NK-92 (cell line): ENCODE data around the gene ETS1.

Experiments used
- DNase-seq: peaks from one replicate; lab custom pipeline; 2025; ENCODE audit not compliant: unreplicated experiment; lab: John Stamatoyannopoulos, UW

Gene ETS1

GRCh38 chr11:128619007-128619406 is 31.6 kb upstream of the ETS1 start:
- no peak for DNase-seq

GRCh38 chr11:128618603-128619002 is 31.2 kb upstream of the ETS1 start:
- DNase-seq, result no peak

GRCh38 chr11:128616161-128616560 is 28.8 kb upstream of the ETS1 start:
- DNase-seq, result no peak

DNA sequence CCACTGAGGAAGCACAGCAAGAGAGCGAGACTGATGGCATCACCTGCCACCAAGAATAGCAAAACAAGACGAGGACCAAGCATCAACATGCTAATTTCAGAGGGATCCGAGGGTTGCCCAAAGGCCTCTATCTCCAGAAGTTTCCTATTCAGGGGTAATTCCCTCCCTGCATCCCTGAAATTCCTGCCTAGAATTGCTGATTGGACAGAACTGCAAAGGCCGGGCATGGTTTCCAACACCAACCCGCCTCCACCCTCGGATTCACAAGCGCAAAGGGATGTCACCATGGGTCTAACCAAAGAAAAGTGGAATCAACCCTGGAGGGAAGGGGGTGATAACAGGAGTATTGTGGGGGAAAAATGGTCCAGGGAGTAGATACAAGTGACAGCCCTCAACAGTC is 28.3 kb upstream of the ETS1 start:
- no peak for DNase-seq

GRCh38 chr11:128615076-128615475 is 27.7 kb upstream of the ETS1 start:
- no peak for DNase-seq

DNA sequence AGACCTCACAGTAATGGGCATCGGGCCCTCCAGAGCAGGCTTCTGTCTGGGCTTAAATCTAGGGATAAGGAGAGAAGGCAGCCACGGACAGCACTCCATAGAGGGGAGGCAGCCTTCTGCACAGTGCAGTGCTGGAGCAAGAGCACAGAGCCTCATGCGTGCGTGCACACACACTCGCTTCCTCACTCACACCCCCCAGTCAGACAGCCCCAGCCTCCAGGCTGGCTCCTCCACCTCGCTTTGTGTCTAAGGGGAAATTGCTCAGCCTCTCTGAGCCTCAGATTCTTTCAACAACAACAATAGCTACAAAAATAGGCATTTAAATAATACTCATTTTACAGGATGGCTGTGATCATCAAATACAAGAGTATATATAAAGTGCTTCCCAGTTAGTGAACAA is 26.7 kb upstream of the ETS1 start:
- no peak for DNase-seq

DNA sequence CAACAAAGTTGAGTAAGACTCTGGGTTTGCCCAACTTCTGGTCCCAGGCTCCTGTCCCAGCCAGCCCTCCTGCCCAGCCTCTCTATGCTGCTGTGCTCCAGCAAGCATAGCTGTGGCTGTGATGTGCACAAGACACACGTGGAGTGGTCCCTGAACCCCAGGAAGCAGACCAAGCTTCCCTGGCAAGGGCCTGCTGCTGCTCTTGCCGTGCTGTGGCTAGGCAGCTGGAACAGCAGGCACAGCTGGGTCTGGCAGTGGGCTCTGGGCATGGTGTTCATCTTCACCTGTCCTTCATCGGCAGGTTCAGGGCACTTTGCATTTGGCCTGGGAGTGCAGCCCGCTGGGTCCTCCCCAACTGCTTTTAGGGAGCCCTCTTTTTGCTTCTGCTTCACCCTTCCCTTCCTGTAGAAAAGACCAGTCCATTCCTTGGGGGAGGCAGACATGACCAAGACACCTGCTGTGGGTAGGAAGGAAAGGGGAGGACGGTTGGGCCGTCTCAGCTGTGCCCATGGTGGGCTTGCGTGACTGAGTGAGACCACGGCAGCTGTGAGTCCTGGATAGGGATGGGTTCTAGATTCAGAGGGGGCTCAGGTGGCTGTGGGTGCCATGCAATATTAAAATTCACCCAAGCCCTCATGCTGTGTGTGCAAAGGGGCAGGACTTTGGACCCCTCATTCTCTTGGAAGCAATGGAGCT is 26.1 kb upstream of the ETS1 start:
- no peak for DNase-seq

GRCh38 chr11:128610721-128611617 is 23.6 kb upstream of the ETS1 start:
- no peak for DNase-seq

- no peak for DNase-seq
These were observed 22.4 kb upstream of the ETS1 start for GRCh38 chr11:128609785-128610184.

GRCh38 chr11:128608746-128609407 is 21.5 kb upstream of the ETS1 start:
- no peak for DNase-seq

DNA sequence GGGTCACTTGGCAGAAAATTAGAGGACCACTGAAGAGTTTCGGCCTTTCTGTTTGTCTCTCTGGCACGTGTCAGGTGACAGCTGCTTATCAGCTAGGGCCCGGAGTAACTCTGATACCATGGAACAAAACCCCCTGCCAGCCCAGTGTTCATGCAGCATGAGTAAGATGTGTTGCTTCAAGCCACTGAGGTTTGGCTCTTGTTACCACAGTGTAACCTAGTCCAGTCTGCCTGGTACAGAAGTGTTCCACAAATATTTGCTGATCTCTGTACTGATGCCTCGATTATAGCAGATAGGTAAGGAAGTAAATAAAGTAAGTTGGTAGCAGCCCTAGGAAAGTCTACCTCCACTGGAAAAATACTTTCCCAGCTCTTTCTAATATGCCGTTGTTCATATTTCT is 20.5 kb upstream of the ETS1 start:
- DNase-seq, result no peak

- no peak for DNase-seq
These were observed 17.4 kb upstream of the ETS1 start for GRCh38 chr11:128604723-128605122.

- no peak for DNase-seq
These were observed 16.5 kb upstream of the ETS1 start for GRCh38 chr11:128603752-128604414.

- DNase-seq, result no peak
These were observed 15.8 kb upstream of the ETS1 start for GRCh38 chr11:128603003-128603696.

GRCh38 chr11:128599729-128600128 is 12.4 kb upstream of the ETS1 start:
- no peak for DNase-seq

DNA sequence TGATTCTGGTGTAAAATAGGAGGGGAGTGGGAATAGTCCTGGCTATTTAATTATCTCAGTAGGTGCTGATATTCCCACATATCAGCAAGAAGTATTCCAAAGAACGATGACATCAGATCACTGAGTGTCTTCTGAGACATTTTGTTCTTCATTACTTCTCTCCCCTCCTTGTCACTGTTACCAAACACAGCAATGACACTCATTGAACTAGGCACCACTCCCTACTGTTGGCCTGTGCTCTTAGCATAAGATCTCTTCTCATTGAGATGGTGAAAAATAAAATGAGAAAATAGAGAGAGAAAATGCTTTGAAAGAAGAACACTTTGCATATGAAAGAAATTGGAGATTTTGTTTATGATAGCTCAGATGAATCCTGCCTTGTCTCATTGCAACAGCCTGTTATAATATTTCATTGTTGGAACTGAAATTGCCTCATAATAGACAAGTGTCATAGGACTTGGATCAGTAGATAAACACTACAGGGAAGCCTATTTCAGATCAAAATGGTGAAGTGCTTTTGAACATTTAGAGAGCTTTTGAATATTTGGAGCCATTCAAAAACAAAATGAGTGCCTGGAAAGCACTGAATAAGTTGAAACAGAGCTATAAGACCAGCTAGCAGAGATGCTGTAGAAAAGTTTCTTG is 11.3 kb upstream of the ETS1 start:
- DNase-seq, result no peak

DNA sequence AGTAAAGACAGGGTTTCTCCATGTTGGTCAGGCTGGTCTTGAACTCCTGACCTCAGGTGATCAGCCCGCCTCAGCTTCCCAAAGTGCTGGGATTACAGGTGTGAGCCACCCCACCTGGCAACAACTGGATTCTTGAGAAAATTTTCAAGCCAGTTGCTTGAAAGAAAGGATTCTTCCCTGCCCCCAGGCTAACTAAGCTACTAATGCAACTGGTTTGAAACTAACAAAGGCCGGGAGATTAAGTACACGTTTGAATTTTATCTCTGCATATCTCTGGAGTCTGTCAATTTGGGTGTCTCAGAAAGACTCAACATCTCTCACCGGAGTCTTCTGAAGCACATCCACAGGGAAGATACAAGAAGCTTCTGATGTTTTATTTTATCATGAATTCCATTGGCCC is 10.7 kb upstream of the ETS1 start:
- DNase-seq, result no peak

DNA sequence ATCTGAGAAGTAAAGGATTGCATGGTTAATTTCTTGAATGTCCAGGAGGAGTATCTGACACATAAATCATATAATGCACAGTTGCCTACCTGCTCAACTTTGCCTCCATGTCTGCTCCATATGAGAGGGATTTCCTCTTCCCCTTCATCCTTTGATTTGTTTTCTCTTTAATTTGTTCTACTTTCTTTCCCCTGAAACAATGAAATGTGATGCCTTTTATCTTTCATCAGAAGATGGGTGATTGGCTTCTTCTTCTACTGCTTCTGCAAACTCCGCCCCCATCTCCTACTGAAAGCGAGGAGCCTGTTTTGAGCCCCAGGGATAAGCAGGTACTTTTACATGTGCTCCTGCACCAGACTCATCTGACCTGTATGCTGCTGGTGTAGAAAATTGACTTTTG is 9.9 kb upstream of the ETS1 start:
- DNase-seq, result no peak

DNA sequence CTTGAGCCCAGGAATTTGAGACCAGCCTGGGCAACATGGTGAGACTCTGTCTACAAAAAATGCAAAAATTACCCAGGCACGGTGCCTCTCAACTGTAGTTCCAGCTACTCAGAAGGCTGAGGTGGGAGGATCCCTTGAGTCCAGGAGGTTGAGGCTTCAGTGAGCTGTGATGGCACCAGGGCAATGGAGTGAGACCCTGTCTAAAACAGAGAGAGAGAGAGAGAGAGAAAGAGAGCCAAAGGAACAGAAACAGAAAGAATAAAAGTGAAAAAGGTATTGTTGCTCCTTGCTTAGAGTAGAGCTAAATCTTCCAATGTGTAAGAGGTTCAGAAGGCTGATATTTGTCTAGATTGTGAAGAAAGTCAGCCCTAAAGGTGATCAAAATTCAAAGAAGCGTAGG is 8.9 kb upstream of the ETS1 start:
- DNase-seq, result no peak

GRCh38 chr11:128595775-128596174 is 8.4 kb upstream of the ETS1 start:
- no peak for DNase-seq
